Measurements from ENCODE around the gene PSMA4. TPM values are rescaled to one million over a fixed set of nuclear protein-coding genes. Genes with fewer than 3 reads are reported as not detected.
"Not testable (repeated sequence)": the region's sequence is repeated elsewhere in the genome, so short reads cannot be mapped to it uniquely, and the experiment has no call there.

Gene PSMA4
- total RNA-seq, 1 donor from 2014 or later = 243 TPM

GRCh38 chr15:78533331-78533730, 6.9 kb upstream of the PSMA4 start:
- H3K27me3 ChIP-seq (ENCODE audit: control insufficient read depth, insufficient read depth, low read length) = no peaks in the 10 kb centered on the region
- no peak overlapping the region for H3K4me3 ChIP-seq (ENCODE audit: low read depth, low read length)
- no peak for DNase-seq (ENCODE audit: low read depth)
- no peak for TF ChIP-seq CTCF (IDR thresholded peaks at IDR 0.05; ENCODE audit: insufficient read depth, low read length, poor library complexity, severe bottlenecking)
- H3K36me3 ChIP-seq (ENCODE audit: control insufficient read depth, insufficient read depth, low read length) = no peaks in the 10 kb centered on the region

- H3K36me3 ChIP-seq (ENCODE audit: control insufficient read depth, insufficient read depth, low read length) = no peaks in the 10 kb centered on the region
- TF ChIP-seq CTCF (IDR thresholded peaks at IDR 0.05; ENCODE audit: insufficient read depth, low read length, poor library complexity, severe bottlenecking) = no peak
- H3K4me3 ChIP-seq (ENCODE audit: low read depth, low read length) = no peak overlapping the region
- DNase-seq (ENCODE audit: low read depth) = no peak
- H3K27me3 ChIP-seq (ENCODE audit: control insufficient read depth, insufficient read depth, low read length) = no peaks in the 10 kb centered on the region
These were observed 4.1 kb upstream of the PSMA4 start for GRCh38 chr15:78536134-78536533.

GRCh38 chr15:78537266-78537905, 2.9 kb upstream of the PSMA4 start:
- H3K27me3 ChIP-seq (ENCODE audit: control insufficient read depth, insufficient read depth, low read length) = no peaks in the 10 kb centered on the region
- no peak for DNase-seq (ENCODE audit: low read depth)
- TF ChIP-seq CTCF (IDR thresholded peaks at IDR 0.05; ENCODE audit: insufficient read depth, low read length, poor library complexity, severe bottlenecking) = no peak
- no peaks in the 10 kb centered on the region for H3K36me3 ChIP-seq (ENCODE audit: control insufficient read depth, insufficient read depth, low read length)
- no peak overlapping the region for H3K4me3 ChIP-seq (ENCODE audit: low read depth, low read length)

GRCh38 chr15:78538358-78538757, 1.9 kb upstream of the PSMA4 start:
- Histone ChIP-seq H3K27me3 (ENCODE audit: control insufficient read depth, insufficient read depth, low read length) (no peaks in the 10 kb centered on the region), H3K4me3 (ENCODE audit: low read depth, low read length) (no peak overlapping the region), H3K36me3 (ENCODE audit: control insufficient read depth, insufficient read depth, low read length) (no peaks in the 10 kb centered on the region)
- no peak for DNase-seq (ENCODE audit: low read depth)
- no peak for TF ChIP-seq CTCF (IDR thresholded peaks at IDR 0.05; ENCODE audit: insufficient read depth, low read length, poor library complexity, severe bottlenecking)

- not testable (repeated sequence) for DNase-seq (ENCODE audit: low read depth); H3K27me3 ChIP-seq (ENCODE audit: control insufficient read depth, insufficient read depth, low read length); H3K36me3 ChIP-seq (ENCODE audit: control insufficient read depth, insufficient read depth, low read length)
- peak overlapping the region; percentile 65 for H3K4me3 ChIP-seq (ENCODE audit: low read depth, low read length)
These were observed 642 bp upstream of the PSMA4 start for GRCh38 chr15:78539464-78540140.

GRCh38 chr15:78540871-78541743, 863 bp downstream of the PSMA4 start:
- Histone ChIP-seq H3K36me3 (ENCODE audit: control insufficient read depth, insufficient read depth, low read length) (no peaks in the 10 kb centered on the region), H3K4me3 (ENCODE audit: low read depth, low read length) (peak overlapping the region; percentile 65), H3K27me3 (ENCODE audit: control insufficient read depth, insufficient read depth, low read length) (no peaks in the 10 kb centered on the region)
- no peak for TF ChIP-seq CTCF (IDR thresholded peaks at IDR 0.05; ENCODE audit: insufficient read depth, low read length, poor library complexity, severe bottlenecking)
- no peak for DNase-seq (ENCODE audit: low read depth)
